Transverse colon (tissue), 4 donors: ENCODE measurements around the gene THOP1. TPM values are rescaled to one million over a fixed set of nuclear protein-coding genes. Genes with fewer than 3 reads are reported as not detected.

Source experiments
- DNase-seq: peaks from one replicate; pipeline ENCODE4 v3.0.0-alpha.2; 2019
- H3K27ac ChIP-seq, 4 donors: fragments of 200-600 bp; sonication (generic); 2 replicates each; pipeline ENCODE4 v1.5.1; 2016 to 2018; ENCODE audit warnings: inconsistent platforms in 4 of 4
- H3K27me3 ChIP-seq: fragments of 200-600 bp; sonication (generic); 2 replicates; pipeline ENCODE4 v1.5.1; 2017; ENCODE audit warnings: inconsistent platforms
- H3K36me3 ChIP-seq, 4 donors: fragments of 200-600 bp; sonication (generic); 2 replicates each; pipeline ENCODE4 v1.5.1; 2017 to 2019; ENCODE audit warnings: inconsistent platforms in 4 of 4
- H3K4me1 ChIP-seq, 4 donors: fragments of 200-600 bp; sonication (generic); 2 replicates each; pipeline ENCODE4 v1.5.1; 2017 to 2020; ENCODE audit warnings: inconsistent platforms in 4 of 4
- H3K4me3 ChIP-seq, 4 donors: fragments of 200-600 bp; sonication (generic); 1 replicate in 1 of 4; 2 replicates in 3 of 4; pipeline versions ENCODE4 v1.5.1 to v1.6.1; 2017 to 2019; ENCODE audit warnings: inconsistent platforms in 4 of 4
- H3K9me3 ChIP-seq, 2 donors: fragments of 200-600 bp; sonication (generic); 2 replicates each; pipeline ENCODE4 v1.5.1; 2017 to 2019; ENCODE audit warnings: inconsistent platforms in 2 of 2
- CTCF ChIP-seq, 5 experiments: fragments of 200-600 bp in 3 of 5; fragments of 450-650 bp in 2 of 5; sonication (generic) in 3 of 5; IDR thresholded peaks; 1 replicate in 2 of 5; 2 replicates in 3 of 5; pipeline ENCODE4 v1.5.1; 2016 to 2017; ENCODE audit warnings: antibody characterized with exemption in 5 of 5, inconsistent platforms in 3 of 5, mild to moderate bottlenecking in 2 of 5, moderate library complexity in 1 of 5
- EP300 ChIP-seq: sonication (generic); formaldehyde crosslinking; IDR thresholded peaks from one replicate; pipeline ENCODE4 v1.6.1; 2017; ENCODE audit warnings: antibody characterized with exemption, low read depth
- POLR2A ChIP-seq: fragments of 450-650 bp; IDR thresholded peaks from one replicate; pipeline ENCODE4 v1.6.1; 2016; ENCODE audit warnings: antibody characterized with exemption, mild to moderate bottlenecking, moderate library complexity
- POLR2AphosphoS5 ChIP-seq, 3 donors: sonication (generic); formaldehyde crosslinking; IDR thresholded peaks; one replicate each; pipeline ENCODE4 v1.6.1; 2016; ENCODE audit warnings: antibody characterized with exemption in 3 of 3
- WGBS, 2 donors: methylation state at CpG; one replicate each; pipeline ENCODE4 v1.1.5; 2018; ENCODE audit warnings: low coverage in 1 of 2; 5-methylcytosine and 5-hydroxymethylcytosine counted together
- in situ Hi-C, 4 donors: fragments of 200-750 bp; cut with MboI; loops; one replicate each; pipeline versions ENCODE4 v1.15.0 to v1.15.1; 2017; ENCODE audit warnings: low sequenced_read_pairs in 3 of 4, low pct_ligation_motif_present in 1 of 4, low pct_unique_long_range_greater_than_20kb in 1 of 4
- intact Hi-C: fragments of 100-400 bp; cut with DNase I; formaldehyde crosslinking; loops from one replicate; pipeline ENCODE4 v1.15.1; 2023; ENCODE audit warnings: low total_unique reads
- total RNA-seq, 4 donors: library from RNA; depleted of rRNA; stranded (reverse); fragments of >200 nt; gene quantifications; one replicate each; pipeline ENCODE4 v1.1.0, GENCODE V29; 2016

The THOP1 gene
- total RNA-seq, 4 donors from 2014 or later = 32.9 to 149 (median 42.0) TPM

DNA sequence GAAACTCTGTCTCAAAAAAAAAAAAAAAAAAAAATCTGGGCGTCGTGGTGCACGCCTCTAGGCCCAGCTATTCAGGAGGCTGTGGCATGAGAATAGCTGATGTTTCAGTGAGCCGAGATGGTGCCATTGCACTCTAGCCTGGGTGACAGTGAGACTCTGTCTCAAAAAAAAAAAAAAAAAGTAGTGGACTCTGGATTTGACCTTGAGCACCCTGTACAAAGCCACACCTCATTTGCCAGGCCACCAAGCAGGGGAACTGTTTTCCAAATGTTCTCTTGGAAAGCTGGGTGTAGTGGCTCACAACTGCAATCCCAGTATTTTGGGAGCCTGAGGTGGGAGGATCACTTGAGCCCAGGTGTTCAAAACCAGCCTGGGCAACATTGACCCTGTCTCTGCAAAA is 52.1 kb downstream of the THOP1 start:
- WGBS, 2 donors = 85% methylated on average over 4 of the region's 4 CpGs; no CpG with 5 or more reads in 1 of the 2 donors
- H3K27me3 ChIP-seq = no peaks in the 10 kb centered on the region
- in situ Hi-C loops = no loop called here
- intact Hi-C loops = no loop called here
- no peak for DNase-seq
- no peak overlapping the region for H3K27ac ChIP-seq
- no peak for TF ChIP-seq POLR2AphosphoS5 (IDR thresholded peaks at IDR 0.05)
- TF ChIP-seq EP300 = no peak
- TF ChIP-seq CTCF (IDR thresholded peaks at IDR 0.05) = no peak
- TF ChIP-seq POLR2A = no peak
- peaks cover 0 to 22% (median 10%) of the 10 kb centered on the region in 4 donors for H3K36me3 ChIP-seq
- H3K4me1 ChIP-seq = peaks cover 3 to 11% (median 6%) of the 10 kb centered on the region in 4 donors
- peaks cover 37 to 42% of the 10 kb centered on the region in 2 donors for H3K9me3 ChIP-seq
- H3K4me3 ChIP-seq = no peak overlapping the region

DNA sequence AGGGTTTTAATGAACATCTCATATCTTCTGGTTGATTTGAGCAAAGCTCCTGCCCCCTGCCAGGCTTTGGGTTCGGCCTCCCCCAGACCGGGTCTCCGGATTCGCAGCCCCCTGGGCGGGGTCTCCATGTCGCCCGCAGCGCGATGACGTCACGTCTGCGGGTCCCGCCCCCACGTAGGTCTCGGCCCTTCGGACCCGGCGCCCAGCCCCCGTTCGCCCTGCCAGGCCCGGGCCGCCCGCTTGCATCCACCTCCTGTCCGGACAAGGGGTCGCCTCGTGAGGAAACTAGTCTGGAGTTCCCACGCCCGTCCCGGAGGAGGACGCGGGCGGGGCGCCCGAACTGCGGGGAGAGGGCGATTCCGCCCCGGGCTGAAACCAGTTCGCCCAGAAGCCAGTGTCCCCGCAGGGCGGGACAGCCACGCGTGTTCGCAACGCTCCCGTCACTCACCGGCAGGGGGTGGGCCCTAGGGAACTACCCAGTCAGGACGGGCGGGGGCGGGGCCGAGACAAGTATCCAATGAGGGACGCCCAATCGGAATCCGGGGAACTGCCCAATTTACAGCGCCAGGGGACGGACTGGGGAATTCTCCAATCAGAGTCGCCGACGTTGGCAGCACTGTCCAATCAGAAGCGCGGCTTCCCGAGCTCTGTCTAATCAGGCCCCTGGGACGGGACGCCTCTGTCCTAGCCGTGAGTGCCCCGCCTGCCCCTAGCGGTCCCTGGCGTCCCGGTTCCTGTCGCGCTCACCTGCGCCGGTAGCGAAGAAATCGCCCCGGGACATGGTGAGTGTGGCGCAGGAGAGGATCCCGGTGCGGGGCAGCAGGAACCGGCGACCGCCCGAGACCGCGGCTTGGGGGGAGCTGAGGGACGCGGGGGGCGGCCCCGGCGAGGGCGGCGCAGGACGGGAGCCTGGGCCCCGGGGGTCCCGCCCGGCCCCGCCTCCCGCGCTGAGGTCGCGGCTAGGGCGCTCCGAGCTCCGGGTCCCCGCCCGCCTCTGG is 55.8 kb downstream of the THOP1 start, which contains the start of gene ZNF555:
Gene ZNF555 (plus strand): TSS at position 682 of the 998 bp plus-strand sequence. CDS start 98 bp downstream, at position 780.
- H3K4me3 ChIP-seq = peak within 1 kb of the TSS; percentile 69 to 99 (median 96)
- H3K27me3 ChIP-seq = no peaks in the 10 kb centered on the region
- H3K4me1 ChIP-seq = peaks cover 4 to 19% (median 10%) of the 10 kb centered on the region in 4 donors
- H3K27ac ChIP-seq = peak within 1 kb of the TSS; percentile 86 to 92 (median 90)
- peak; percentile 40 for TF ChIP-seq POLR2A
- TF ChIP-seq CTCF (IDR thresholded peaks at IDR 0.05) = peak; percentile 48 to 78 (median 53)
- peak; percentile 63 to 74 (median 68) for TF ChIP-seq POLR2AphosphoS5 (IDR thresholded peaks at IDR 0.05)
- no peak for TF ChIP-seq EP300
- DNase-seq = peak; percentile 99
- H3K36me3 ChIP-seq = no peaks in the 10 kb centered on the region
- 0% methylated on average over 44 of the region's 106 CpGs; no CpG with 5 or more reads in 1 of the 2 donors for WGBS, 2 donors
- peaks cover 2 to 9% of the 10 kb centered on the region in 2 donors for H3K9me3 ChIP-seq
- in situ Hi-C loops = no loop called here
- intact Hi-C loops = no loop called here

DNA sequence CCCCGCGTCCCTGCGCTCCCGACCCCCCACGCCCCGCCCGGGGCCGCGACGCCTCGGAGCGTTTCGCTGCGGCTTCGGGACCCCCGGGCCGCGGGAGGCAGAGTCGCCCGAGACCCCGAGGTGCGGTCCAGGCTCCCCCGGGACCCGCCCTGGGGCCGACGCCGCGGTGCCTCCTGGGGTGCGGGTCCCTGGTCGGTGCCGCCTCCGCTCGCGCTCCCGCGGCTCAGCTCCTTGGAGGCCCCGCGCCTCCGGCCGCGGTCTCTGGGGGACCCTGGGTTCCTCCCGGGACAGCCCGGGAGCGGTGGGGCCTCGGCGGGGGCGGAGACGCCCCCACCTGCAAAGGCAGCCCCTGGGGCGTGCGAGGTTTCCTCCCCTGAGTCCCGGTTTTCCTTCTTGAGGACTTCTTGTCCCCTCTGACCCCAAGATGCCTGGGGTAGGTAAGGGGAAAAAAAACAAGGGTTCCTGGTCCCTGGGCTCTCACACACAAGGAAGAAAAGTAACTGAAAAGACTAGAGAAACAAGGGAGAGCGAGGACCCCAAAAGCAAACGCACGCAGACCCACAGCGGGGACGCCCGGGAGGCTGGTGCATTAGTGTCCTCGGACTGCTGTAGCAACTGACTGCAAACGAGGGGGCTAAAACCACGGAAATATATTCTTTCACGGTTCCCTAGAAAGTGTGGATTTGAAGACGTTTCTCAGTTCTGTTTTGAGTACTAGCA is 56.7 kb downstream of the THOP1 start:
- Histone ChIP-seq H3K36me3 (no peaks in the 10 kb centered on the region), H3K27me3 (no peaks in the 10 kb centered on the region), H3K27ac (peak overlapping the region; percentile 86 to 92 (median 90)), H3K4me1 (peaks cover 4 to 19% (median 10%) of the 10 kb centered on the region in 4 donors), H3K4me3 (peak overlapping the region; percentile 69 to 99 (median 96)), H3K9me3 (no peaks in the 10 kb centered on the region)
- DNase-seq = peak; percentile 18
- intact Hi-C loops = no loop called here
- 8 to 31% methylated on average over 8 to 29 of the region's 62 CpGs for WGBS, 2 donors
- in situ Hi-C loops = no loop called here
- no peak for TF ChIP-seq POLR2AphosphoS5 (IDR thresholded peaks at IDR 0.05)
- TF ChIP-seq POLR2A = no peak
- TF ChIP-seq CTCF (IDR thresholded peaks at IDR 0.05) = no peak
- no peak for TF ChIP-seq EP300

GRCh38 chr19:2845107-2845506 is 59.8 kb downstream of the THOP1 start:
- WGBS, 2 donors = 96 to 100% methylated on average over 2 of the region's 2 CpGs
- H3K36me3 ChIP-seq = peaks cover 0 to under 1% (median 0%) of the 10 kb centered on the region in 4 donors
- no peaks in the 10 kb centered on the region for H3K27me3 ChIP-seq
- in situ Hi-C loops (no loop called here), intact Hi-C loops (no loop called here)
- no peak overlapping the region for H3K27ac ChIP-seq
- DNase-seq = no peak
- TF ChIP-seq CTCF (IDR thresholded peaks at IDR 0.05) (no peak), POLR2A (no peak), POLR2AphosphoS5 (IDR thresholded peaks at IDR 0.05) (no peak), EP300 (no peak)
- peaks cover 6 to 11% of the 10 kb centered on the region in 2 donors for H3K9me3 ChIP-seq
- H3K4me3 ChIP-seq = no peak overlapping the region
- peaks cover 4 to 19% (median 10%) of the 10 kb centered on the region in 4 donors for H3K4me1 ChIP-seq
